Activated CD4-positive, alpha-beta T cell treated with anti-CD3 and anti-CD28 coated beads, Interleukin-2, amount 10 ng/mL, durations not matched to agents 7 days and 5 days (primary cell): ENCODE results near the gene RMND5A. TPM values are rescaled to one million over a fixed set of nuclear protein-coding genes. Genes with fewer than 3 reads are reported as not detected.
"Not testable (repeated sequence)": the region's sequence is repeated elsewhere in the genome, so short reads cannot be mapped to it uniquely, and the experiment has no call there.

Source experiments
- CTCF ChIA-PET: fragments of 350-600 bp; sonication (Branson Sonifier 250); formaldehyde crosslinking; loops from one replicate; lab custom pipeline; 2021; ENCODE audit warnings: antibody characterized with exemption; lab: Charles Lee
- POLR2A ChIA-PET: fragments of 350-600 bp; sonication (Branson Sonifier 250); formaldehyde crosslinking; loops from one replicate; lab custom pipeline; 2021; ENCODE audit warnings: antibody characterized with exemption; lab: Charles Lee
- DNase-seq: peaks from one replicate; pipeline ENCODE4 v3.0.0-alpha.2; 2020
- H3K27ac Mint-ChIP-seq: one replicate; pipeline ENCODE4 v1.8.0; 2021; ENCODE audit warnings: mild to moderate bottlenecking, moderate library complexity, mixed read lengths
- H3K27me3 Mint-ChIP-seq: one replicate; pipeline ENCODE4 v1.8.0; 2021; ENCODE audit warnings: mixed read lengths
- H3K36me3 Mint-ChIP-seq: one replicate; pipeline ENCODE4 v1.8.0; 2021; ENCODE audit warnings: low read depth, mixed read lengths
- H3K4me1 Mint-ChIP-seq: one replicate; pipeline ENCODE4 v1.8.0; 2021; ENCODE audit warnings: mixed read lengths
- H3K4me3 Mint-ChIP-seq: one replicate; pipeline ENCODE4 v1.8.0; 2021; ENCODE audit warnings: mild to moderate bottlenecking, moderate library complexity, mixed read lengths
- H3K9me3 Mint-ChIP-seq: one replicate; pipeline ENCODE4 v1.8.0; 2021; ENCODE audit warnings: mixed read lengths
- total RNA-seq, 2 experiments: library from RNA; stranded (reverse); gene quantifications; one replicate each; pipeline ENCODE4 v1.2.3, GENCODE V29; 2021

Gene RMND5A
- total RNA-seq, 2 experiments from 2014 or later, result 28.4 to 37.3 TPM

GRCh38 chr2:86695053-86695691 is 24.9 kb upstream of the RMND5A start:
- DNase-seq, result no peak
- no peaks in the 10 kb centered on the region for H3K27me3 Mint-ChIP-seq
- H3K36me3 Mint-ChIP-seq, result peaks cover 4% of the 10 kb centered on the region
- no peak overlapping the region for H3K4me3 Mint-ChIP-seq
- H3K27ac Mint-ChIP-seq, result no peak overlapping the region
- POLR2A ChIA-PET, result no interaction called here
- CTCF ChIA-PET, result no interaction called here
- peaks cover 20% of the 10 kb centered on the region for H3K9me3 Mint-ChIP-seq
- peaks cover 10% of the 10 kb centered on the region for H3K4me1 Mint-ChIP-seq

GRCh38 chr2:86697551-86698104 is 22.5 kb upstream of the RMND5A start:
- Mint-ChIP-seq H3K9me3 (peaks cover 15% of the 10 kb centered on the region), H3K27ac (no peak overlapping the region), H3K4me3 (no peak overlapping the region), H3K36me3 (peaks cover 4% of the 10 kb centered on the region), H3K27me3 (no peaks in the 10 kb centered on the region), H3K4me1 (peaks cover 10% of the 10 kb centered on the region)
- POLR2A ChIA-PET, result interaction anchor here (0.6 kb wide), 1 partner anchor 18 kb away, joined by 3 read pairs; no protein-coding TSS in a partner anchor
- CTCF ChIA-PET, result interaction anchor here (0.6 kb wide), 1 partner anchor 13 kb away, joined by 3 read pairs; no protein-coding TSS in a partner anchor
- no peak for DNase-seq

- Mint-ChIP-seq H3K27me3 (no peaks in the 10 kb centered on the region), H3K4me1 (peaks cover 10% of the 10 kb centered on the region), H3K4me3 (no peak overlapping the region), H3K36me3 (peaks cover under 1% of the 10 kb centered on the region), H3K9me3 (peaks cover 2% of the 10 kb centered on the region), H3K27ac (no peak overlapping the region)
- POLR2A ChIA-PET, result no interaction called here
- no peak for DNase-seq
- CTCF ChIA-PET, result no interaction called here
Observed at GRCh38 chr2:86700690-86701089, 19.4 kb upstream of the RMND5A start.

- no peaks in the 10 kb centered on the region for H3K36me3 Mint-ChIP-seq
- H3K4me3 Mint-ChIP-seq, result no peak overlapping the region
- H3K27me3 Mint-ChIP-seq, result peaks cover 5% of the 10 kb centered on the region
- POLR2A ChIA-PET, result interaction anchor here (0.6 kb wide), 1 partner anchor 433 kb away, joined by 8 read pairs; no protein-coding TSS in a partner anchor
- H3K4me1 Mint-ChIP-seq, result no peaks in the 10 kb centered on the region
- CTCF ChIA-PET, result no interaction called here
- no peak for DNase-seq
- H3K9me3 Mint-ChIP-seq, result peaks cover 9% of the 10 kb centered on the region
- no peak overlapping the region for H3K27ac Mint-ChIP-seq
Observed at GRCh38 chr2:86703704-86704361, 16.3 kb upstream of the RMND5A start.

GRCh38 chr2:86704459-86704971 is 15.6 kb upstream of the RMND5A start:
- no peak overlapping the region for H3K4me3 Mint-ChIP-seq
- no peak overlapping the region for H3K27ac Mint-ChIP-seq
- ChIA-PET POLR2A (no interaction called here), CTCF (no interaction called here)
- peaks cover 9% of the 10 kb centered on the region for H3K9me3 Mint-ChIP-seq
- no peaks in the 10 kb centered on the region for H3K36me3 Mint-ChIP-seq
- DNase-seq, result no peak
- peaks cover 5% of the 10 kb centered on the region for H3K27me3 Mint-ChIP-seq
- no peaks in the 10 kb centered on the region for H3K4me1 Mint-ChIP-seq

GRCh38 chr2:86706220-86706619 is 13.9 kb upstream of the RMND5A start:
- no peak for DNase-seq
- Mint-ChIP-seq H3K27me3 (peaks cover 5% of the 10 kb centered on the region), H3K4me1 (no peaks in the 10 kb centered on the region), H3K36me3 (no peaks in the 10 kb centered on the region), H3K9me3 (peaks cover 13% of the 10 kb centered on the region), H3K27ac (no peak overlapping the region), H3K4me3 (no peak overlapping the region)
- POLR2A ChIA-PET, result no interaction called here
- CTCF ChIA-PET, result no interaction called here

- ChIA-PET CTCF (no interaction called here), POLR2A (no interaction called here)
- H3K27ac Mint-ChIP-seq, result no peak overlapping the region
- peaks cover 13% of the 10 kb centered on the region for H3K9me3 Mint-ChIP-seq
- H3K36me3 Mint-ChIP-seq, result no peaks in the 10 kb centered on the region
- no peak for DNase-seq
- no peaks in the 10 kb centered on the region for H3K4me1 Mint-ChIP-seq
- H3K27me3 Mint-ChIP-seq, result peaks cover 5% of the 10 kb centered on the region
- H3K4me3 Mint-ChIP-seq, result no peak overlapping the region
Observed at GRCh38 chr2:86706935-86707334, 13.2 kb upstream of the RMND5A start.

GRCh38 chr2:86708126-86708525 is 12.0 kb upstream of the RMND5A start:
- H3K4me1 Mint-ChIP-seq, CTCF ChIA-PET, POLR2A ChIA-PET, DNase-seq, H3K36me3 Mint-ChIP-seq, H3K4me3 Mint-ChIP-seq, H3K27me3 Mint-ChIP-seq, H3K27ac Mint-ChIP-seq: not testable (repeated sequence)
- H3K9me3 Mint-ChIP-seq, result peaks cover 13% of the 10 kb centered on the region

- H3K36me3 Mint-ChIP-seq, DNase-seq, H3K4me1 Mint-ChIP-seq, H3K27me3 Mint-ChIP-seq, H3K9me3 Mint-ChIP-seq, H3K4me3 Mint-ChIP-seq, H3K27ac Mint-ChIP-seq, POLR2A ChIA-PET, CTCF ChIA-PET: not testable (repeated sequence)
Observed at GRCh38 chr2:86714579-86715173, 5.4 kb upstream of the RMND5A start.

- POLR2A ChIA-PET, H3K4me1 Mint-ChIP-seq, CTCF ChIA-PET, H3K27ac Mint-ChIP-seq, H3K9me3 Mint-ChIP-seq, H3K4me3 Mint-ChIP-seq, H3K36me3 Mint-ChIP-seq, H3K27me3 Mint-ChIP-seq, DNase-seq: not testable (repeated sequence)
Observed at GRCh38 chr2:86719263-86719636, 841 bp upstream of the RMND5A start.

GRCh38 chr2:86720540-86721320 is 639 bp downstream of the RMND5A start:
- CTCF ChIA-PET, H3K36me3 Mint-ChIP-seq, H3K9me3 Mint-ChIP-seq, POLR2A ChIA-PET, H3K4me1 Mint-ChIP-seq, H3K27me3 Mint-ChIP-seq: not testable (repeated sequence)
- DNase-seq, result peak; percentile 45
- H3K27ac Mint-ChIP-seq, result peak overlapping the region; percentile 87
- peak overlapping the region; percentile 79 for H3K4me3 Mint-ChIP-seq

- H3K27ac Mint-ChIP-seq, DNase-seq, CTCF ChIA-PET, H3K9me3 Mint-ChIP-seq, H3K4me3 Mint-ChIP-seq, POLR2A ChIA-PET, H3K4me1 Mint-ChIP-seq, H3K36me3 Mint-ChIP-seq, H3K27me3 Mint-ChIP-seq: not testable (repeated sequence)
Observed at GRCh38 chr2:86725706-86726105, 5.6 kb downstream of the RMND5A start.
